Astrocyte of the cerebellum (primary cell): ENCODE data around the gene EVL.

Source experiments
- DNase-seq: peaks from one replicate; pipeline ENCODE4 v3.0.0-alpha.2; 2011; ENCODE audit warnings: low read depth
- H3K4me3 ChIP-seq: 2 replicates; pipeline ENCODE4 v1.5.1; 2011; ENCODE audit warnings: mild to moderate bottlenecking, low read depth, low read length, moderate library complexity
- in situ Hi-C: cut with HindIII; loops from 2 replicates; pipeline ENCODE4 v1.10.0; 2017; ENCODE audit warnings: low sequenced_read_pairs
- TF ChIP-seq, protein P1 (sequence below): IDR thresholded peaks from 2 replicates; pipeline ENCODE4 v1.5.1; 2012; ENCODE audit warnings: low read length, low read depth, moderate library complexity, mild to moderate bottlenecking; ENCODE audit errors: missing control alignments

EVL gene

DNA sequence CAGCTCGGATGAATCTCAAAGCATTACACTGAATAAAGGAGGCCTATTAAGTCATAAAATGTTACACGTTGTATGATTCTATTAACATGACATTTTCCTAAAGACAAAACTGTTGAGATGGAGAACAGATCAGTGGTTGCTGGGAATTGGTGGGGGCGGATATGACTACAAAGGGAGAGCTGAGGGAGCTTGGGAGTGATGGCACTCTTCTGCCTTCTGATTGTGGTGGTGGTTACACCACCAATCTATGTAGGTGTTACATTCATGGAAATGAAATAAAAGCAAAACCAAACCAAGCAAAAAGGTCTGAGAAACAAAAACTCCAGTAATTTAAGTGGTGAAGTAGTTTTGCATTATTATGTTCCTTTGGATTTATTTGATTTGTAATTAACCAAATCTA, 16.4 kb upstream of the EVL start:
- no peak overlapping the region for H3K4me3 ChIP-seq
- TF ChIP-seq, protein P1, sequence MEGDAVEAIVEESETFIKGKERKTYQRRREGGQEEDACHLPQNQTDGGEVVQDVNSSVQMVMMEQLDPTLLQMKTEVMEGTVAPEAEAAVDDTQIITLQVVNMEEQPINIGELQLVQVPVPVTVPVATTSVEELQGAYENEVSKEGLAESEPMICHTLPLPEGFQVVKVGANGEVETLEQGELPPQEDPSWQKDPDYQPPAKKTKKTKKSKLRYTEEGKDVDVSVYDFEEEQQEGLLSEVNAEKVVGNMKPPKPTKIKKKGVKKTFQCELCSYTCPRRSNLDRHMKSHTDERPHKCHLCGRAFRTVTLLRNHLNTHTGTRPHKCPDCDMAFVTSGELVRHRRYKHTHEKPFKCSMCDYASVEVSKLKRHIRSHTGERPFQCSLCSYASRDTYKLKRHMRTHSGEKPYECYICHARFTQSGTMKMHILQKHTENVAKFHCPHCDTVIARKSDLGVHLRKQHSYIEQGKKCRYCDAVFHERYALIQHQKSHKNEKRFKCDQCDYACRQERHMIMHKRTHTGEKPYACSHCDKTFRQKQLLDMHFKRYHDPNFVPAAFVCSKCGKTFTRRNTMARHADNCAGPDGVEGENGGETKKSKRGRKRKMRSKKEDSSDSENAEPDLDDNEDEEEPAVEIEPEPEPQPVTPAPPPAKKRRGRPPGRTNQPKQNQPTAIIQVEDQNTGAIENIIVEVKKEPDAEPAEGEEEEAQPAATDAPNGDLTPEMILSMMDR: no peak
- no peak for DNase-seq
- in situ Hi-C loops: no loop called here

DNA sequence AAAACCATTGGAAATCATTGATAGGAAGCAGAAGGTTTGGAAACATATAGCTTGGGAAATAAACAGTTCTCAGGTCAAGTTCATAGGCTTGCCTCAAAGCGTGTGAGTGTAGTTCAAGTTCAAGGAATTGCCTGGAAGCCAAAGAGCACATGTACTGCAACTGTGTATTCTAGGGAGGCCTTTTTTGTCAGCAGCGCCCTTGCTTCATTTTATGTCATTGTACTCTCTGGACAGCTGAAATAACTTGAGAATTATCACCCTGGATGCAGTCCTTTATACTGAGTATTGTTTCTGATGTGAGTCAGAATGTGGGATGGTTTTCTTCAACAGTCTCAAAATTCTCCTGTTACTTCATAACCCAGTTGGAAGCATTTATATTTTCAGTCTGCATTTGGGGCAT, 16.0 kb upstream of the EVL start:
- no peak overlapping the region for H3K4me3 ChIP-seq
- TF ChIP-seq, protein P1: no peak
- DNase-seq: no peak
- in situ Hi-C loops: no loop called here

DNA sequence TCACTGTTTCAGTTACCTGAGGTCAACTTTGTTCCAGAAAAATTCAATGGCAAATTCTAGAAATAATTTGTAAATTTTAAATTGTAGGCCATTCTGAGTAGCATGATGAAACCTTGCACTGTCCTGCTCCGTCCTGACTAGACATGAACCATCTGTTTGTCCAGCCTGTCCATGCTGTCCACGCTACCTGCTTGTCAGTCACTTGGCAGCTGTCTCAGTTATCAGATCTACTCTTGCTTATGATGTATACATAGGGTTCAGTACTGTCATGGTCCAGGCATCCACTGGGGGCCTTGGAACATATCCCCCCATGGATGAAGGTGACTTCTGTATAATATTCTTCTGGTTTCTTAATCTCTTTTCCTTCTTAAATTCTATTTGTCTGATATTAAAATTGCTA, 14.1 kb upstream of the EVL start:
- DNase-seq: no peak
- TF ChIP-seq, protein P1: no peak
- H3K4me3 ChIP-seq: no peak overlapping the region
- in situ Hi-C loops: no loop called here

DNA sequence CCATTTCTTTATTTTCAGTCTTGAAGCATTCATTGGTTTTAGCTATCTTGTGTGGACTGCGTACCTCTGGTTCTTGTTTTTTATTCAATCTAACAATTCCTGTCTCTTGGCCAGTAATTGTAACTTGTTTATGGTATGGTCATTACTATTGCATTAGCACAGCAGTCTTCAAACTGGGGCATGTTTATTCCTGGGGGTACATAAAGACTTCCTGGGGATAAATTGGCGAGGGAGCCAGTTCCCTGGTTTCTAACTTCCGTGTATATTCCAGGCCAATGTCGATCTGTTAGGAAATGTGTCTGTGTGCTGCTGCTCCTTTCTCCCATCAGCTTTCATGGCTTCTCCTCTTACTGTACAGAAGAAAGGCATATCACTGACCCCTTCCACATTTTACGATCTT, 13.7 kb upstream of the EVL start:
- in situ Hi-C loops: no loop called here
- no peak for DNase-seq

DNA sequence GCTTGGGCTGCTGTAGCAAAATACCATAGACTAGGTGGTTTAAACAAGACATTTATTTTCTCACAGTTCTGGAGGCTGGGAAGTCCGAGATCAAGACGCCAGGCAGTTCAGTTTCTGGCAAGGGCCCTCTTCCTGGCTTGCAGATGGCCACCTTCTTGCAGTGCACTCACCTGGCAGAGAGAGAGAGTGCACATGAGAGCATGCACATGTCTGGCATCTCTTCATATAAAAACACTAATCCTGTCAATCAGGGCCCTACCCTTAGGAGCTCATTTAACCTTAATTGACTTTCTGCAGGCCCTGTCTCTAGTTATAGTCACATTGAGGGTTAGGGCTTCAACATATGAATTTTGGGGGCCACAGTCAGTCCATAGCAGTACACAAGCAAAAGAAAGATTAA, 12.4 kb upstream of the EVL start:
- in situ Hi-C loops: no loop called here
- DNase-seq: no peak
- H3K4me3 ChIP-seq: no peak overlapping the region
- TF ChIP-seq, protein P1: no peak

More for the DNA sequence above, 13.7 kb upstream of the EVL start:
- H3K4me3 ChIP-seq: no peak overlapping the region
- TF ChIP-seq, protein P1: no peak

DNA sequence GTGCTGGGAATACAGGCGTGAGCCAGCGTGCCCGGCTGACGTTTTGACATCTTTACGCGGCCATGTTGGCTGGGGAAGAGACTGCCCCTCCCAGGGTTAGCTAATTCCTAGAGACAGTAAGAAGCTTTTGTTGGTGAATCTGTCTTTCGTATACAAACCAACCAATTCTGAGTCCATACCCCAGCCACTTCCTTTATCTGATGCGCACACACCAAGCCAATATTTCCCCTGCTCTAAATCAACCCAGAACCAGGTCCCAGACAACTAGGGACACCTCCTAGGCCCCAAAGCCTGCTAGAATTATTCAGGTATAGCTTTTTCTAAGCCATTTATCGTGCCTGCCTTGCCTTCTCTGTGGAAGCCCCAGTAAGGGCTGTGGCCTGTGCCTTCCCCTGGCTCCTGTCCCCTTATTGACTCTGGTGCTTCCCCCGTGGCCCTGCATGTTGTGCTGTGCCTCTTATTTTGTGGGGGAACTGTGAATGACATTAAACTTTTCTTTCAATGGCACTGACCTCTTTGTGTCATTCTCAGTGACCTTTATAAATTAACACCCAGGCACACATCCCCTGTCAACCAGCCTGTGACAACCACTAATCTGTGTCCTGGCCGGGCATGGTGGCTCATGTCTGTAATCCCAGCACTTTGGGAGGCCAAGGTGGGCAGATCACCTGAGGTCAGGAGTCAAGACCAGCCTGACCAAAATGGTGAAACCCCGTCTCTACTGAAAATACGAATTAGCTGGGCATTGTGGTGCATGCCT, 10.7 kb upstream of the EVL start:
- no peak overlapping the region for H3K4me3 ChIP-seq
- in situ Hi-C loops: loop anchor here (5.0 kb wide), 1 partner anchor 48 kb away; no protein-coding TSS in a partner anchor
- no peak for DNase-seq
- TF ChIP-seq, protein P1: no peak
